Measurements from ENCODE around the gene PDZD11.
"Not testable (repeated sequence)": the region's sequence is repeated elsewhere in the genome, so short reads cannot be mapped to it uniquely, and the experiment has no call there.

PDZD11 gene

GRCh38 chrX:70257423-70258288 is 32.1 kb downstream of the PDZD11 start:
- no peak for DNase-seq (ENCODE audit: low read depth)

GRCh38 chrX:70255452-70255851 is 34.3 kb downstream of the PDZD11 start:
- no peak for DNase-seq (ENCODE audit: low read depth)

- no peak for DNase-seq (ENCODE audit: low read depth)
Observed at GRCh38 chrX:70254909-70255308, 34.8 kb downstream of the PDZD11 start.

GRCh38 chrX:70254063-70254400 is 35.7 kb downstream of the PDZD11 start:
- no peak for DNase-seq (ENCODE audit: low read depth)

- no peak for DNase-seq (ENCODE audit: low read depth)
Observed at GRCh38 chrX:70253377-70254062, 36.2 kb downstream of the PDZD11 start.

- DNase-seq (ENCODE audit: low read depth), result no peak
Observed at GRCh38 chrX:70252491-70252890, 37.2 kb downstream of the PDZD11 start.

- DNase-seq (ENCODE audit: low read depth), result no peak
Observed at GRCh38 chrX:70247252-70247651, 42.5 kb downstream of the PDZD11 start.

- DNase-seq (ENCODE audit: low read depth), result no peak
Observed at GRCh38 chrX:70244881-70245280, 44.8 kb downstream of the PDZD11 start.

GRCh38 chrX:70243601-70244000 is 46.1 kb downstream of the PDZD11 start:
- not testable (repeated sequence) for DNase-seq (ENCODE audit: low read depth)

GRCh38 chrX:70241501-70241900 is 48.2 kb downstream of the PDZD11 start:
- DNase-seq (ENCODE audit: low read depth), result no peak

GRCh38 chrX:70240751-70241150 is 49.0 kb downstream of the PDZD11 start:
- DNase-seq (ENCODE audit: low read depth), result no peak

Measured in stimulated activated CD4-positive, alpha-beta T cell treated with anti-CD3 and anti-CD28 coated beads, Interleukin-2, amount 100 ng/mL, for 4 hours (primary cell).